ENCODE results near the gene PPIL6.

The PPIL6 gene

GRCh38 chr6:109472132-109472995 is 31.9 kb upstream of the PPIL6 start:
- no peak for TF ChIP-seq CTCF (IDR thresholded peaks at IDR 0.05; ENCODE audit: low read depth, low read length)
- no peak for DNase-seq
- H3K9me3 ChIP-seq (ENCODE audit: severe bottlenecking): no peaks in the 10 kb centered on the region
- H3K27me3 ChIP-seq (ENCODE audit: insufficient read depth, low read depth, severe bottlenecking): no peaks in the 10 kb centered on the region
- no peak overlapping the region for H3K27ac ChIP-seq
- H3K4me3 ChIP-seq (ENCODE audit: low read depth, low read length): no peak overlapping the region
- peaks cover 72% of the 10 kb centered on the region for H3K36me3 ChIP-seq

DNA sequence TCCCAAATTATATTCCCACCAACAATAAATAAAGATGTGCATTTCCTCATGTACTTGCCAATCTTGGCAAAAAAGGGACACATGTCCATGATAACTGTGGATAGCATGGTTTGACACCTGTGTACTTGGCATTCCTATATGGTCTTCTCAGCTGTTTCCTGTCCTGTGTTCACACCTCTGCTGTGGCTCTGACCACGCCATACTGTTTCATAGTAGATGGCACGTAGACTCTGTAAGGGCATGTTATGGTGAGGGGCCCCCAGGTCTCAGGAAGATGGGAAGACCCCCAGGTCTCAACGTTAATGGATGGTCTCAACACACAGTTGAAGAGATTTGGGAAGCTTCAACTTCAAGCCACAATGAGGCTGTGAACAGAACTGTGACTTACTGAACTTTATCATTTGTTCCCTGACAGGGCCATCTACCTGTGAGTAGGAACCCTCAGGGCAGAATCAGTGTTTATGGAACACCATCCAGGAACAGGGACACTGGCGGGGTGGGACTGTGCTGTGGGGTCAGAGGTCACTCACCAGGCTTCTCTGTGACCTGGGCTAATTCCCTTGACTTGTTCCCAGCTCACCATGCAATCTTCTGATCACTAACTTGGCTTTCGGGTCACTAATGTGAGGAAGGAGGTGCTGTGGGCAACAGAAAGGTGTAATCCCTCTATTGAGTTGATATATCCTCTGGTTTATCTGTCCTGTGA is 30.8 kb upstream of the PPIL6 start:
- Histone ChIP-seq H3K4me3 (ENCODE audit: low read depth, low read length) (no peak overlapping the region), H3K36me3 (peaks cover 73% of the 10 kb centered on the region), H3K27ac (no peak overlapping the region)

DNA sequence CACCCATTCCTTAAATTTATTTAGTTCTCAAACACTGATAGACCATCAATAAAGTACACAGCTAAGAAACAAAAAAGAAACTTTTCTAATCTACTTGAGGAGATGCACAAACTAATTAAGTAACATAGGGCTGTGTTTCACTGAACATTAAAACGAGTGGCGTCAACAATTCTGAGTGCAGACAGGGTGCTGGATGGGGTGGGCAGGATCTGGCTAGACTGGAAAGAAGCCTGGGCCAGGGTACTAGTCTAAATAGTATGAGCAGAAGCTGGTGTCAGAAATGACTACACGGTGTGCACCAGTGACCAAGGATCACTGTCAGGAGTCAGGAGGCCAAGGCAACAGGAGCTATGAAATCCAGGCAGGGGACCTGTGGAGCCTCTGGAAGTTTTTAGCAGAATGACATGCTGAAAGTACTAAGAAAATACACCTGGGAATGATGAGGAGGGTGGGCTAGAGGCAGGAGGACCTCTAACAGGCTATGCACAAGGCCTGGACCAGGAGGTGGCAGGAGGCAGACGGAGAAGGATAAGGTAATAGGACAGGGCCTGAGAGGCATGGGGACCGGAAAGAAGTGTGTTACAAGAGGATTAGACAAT is 29.3 kb upstream of the PPIL6 start:
- TF ChIP-seq CTCF (IDR thresholded peaks at IDR 0.05; ENCODE audit: low read depth, low read length): no peak
- Histone ChIP-seq H3K27ac (no peak overlapping the region), H3K36me3 (peaks cover 75% of the 10 kb centered on the region), H3K4me3 (ENCODE audit: low read depth, low read length) (no peak overlapping the region), H3K27me3 (ENCODE audit: insufficient read depth, low read depth, severe bottlenecking) (no peaks in the 10 kb centered on the region), H3K9me3 (ENCODE audit: severe bottlenecking) (no peaks in the 10 kb centered on the region)
- DNase-seq: no peak

More for the DNA sequence above, 30.8 kb upstream of the PPIL6 start:
- Histone ChIP-seq H3K27me3 (ENCODE audit: insufficient read depth, low read depth, severe bottlenecking) (no peaks in the 10 kb centered on the region), H3K9me3 (ENCODE audit: severe bottlenecking) (no peaks in the 10 kb centered on the region)
- no peak for TF ChIP-seq CTCF (IDR thresholded peaks at IDR 0.05; ENCODE audit: low read depth, low read length)
- no peak for DNase-seq

DNA sequence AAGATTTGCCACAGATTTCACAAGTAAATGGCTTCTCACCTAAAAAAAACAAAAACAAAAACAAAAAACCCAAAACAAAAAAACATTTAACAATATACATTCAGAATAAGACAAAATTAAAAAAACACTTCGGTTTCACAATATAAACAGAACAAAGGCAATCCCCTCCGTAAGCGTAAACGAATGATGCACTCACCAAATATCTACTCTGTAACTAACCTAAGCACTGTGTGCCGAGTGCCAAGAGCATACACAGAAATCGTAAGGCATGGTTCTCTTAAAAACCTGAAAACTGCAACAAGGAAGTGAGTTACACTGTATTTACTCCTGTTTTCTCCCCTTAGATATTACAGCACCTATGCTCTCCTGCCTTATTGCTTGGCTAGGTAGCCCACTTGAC is 27.3 kb upstream of the PPIL6 start:
- DNase-seq: no peak
- TF ChIP-seq CTCF (IDR thresholded peaks at IDR 0.05; ENCODE audit: low read depth, low read length): no peak
- Histone ChIP-seq H3K4me3 (ENCODE audit: low read depth, low read length) (no peak overlapping the region), H3K9me3 (ENCODE audit: severe bottlenecking) (no peaks in the 10 kb centered on the region), H3K27ac (no peak overlapping the region), H3K36me3 (peaks cover 71% of the 10 kb centered on the region), H3K27me3 (ENCODE audit: insufficient read depth, low read depth, severe bottlenecking) (no peaks in the 10 kb centered on the region)

GRCh38 chr6:109466212-109466923 is 25.9 kb upstream of the PPIL6 start:
- H3K27ac ChIP-seq: no peak overlapping the region
- H3K27me3 ChIP-seq (ENCODE audit: insufficient read depth, low read depth, severe bottlenecking): no peaks in the 10 kb centered on the region
- TF ChIP-seq CTCF (IDR thresholded peaks at IDR 0.05; ENCODE audit: low read depth, low read length): no peak
- H3K36me3 ChIP-seq: peaks cover 64% of the 10 kb centered on the region
- no peaks in the 10 kb centered on the region for H3K9me3 ChIP-seq (ENCODE audit: severe bottlenecking)
- DNase-seq: no peak
- no peak overlapping the region for H3K4me3 ChIP-seq (ENCODE audit: low read depth, low read length)
